Coronary artery (tissue), 2 donors: ENCODE data around the gene RAB20.
"Not testable (repeated sequence)": the region's sequence is repeated elsewhere in the genome, so short reads cannot be mapped to it uniquely, and the experiment has no call there.

Experiments
- DNase-seq: peaks from one replicate; pipeline ENCODE4 v3.0.0-alpha.2; 2017; ENCODE audit warnings: low spot score
- H3K27ac ChIP-seq, 2 donors: fragments of 200-600 bp; sonication (generic); one replicate each; pipeline ENCODE4 v1.5.1; 2016 to 2019
- H3K4me3 ChIP-seq: fragments of 200-600 bp; sonication (generic); 2 replicates; pipeline ENCODE4 v1.5.1; 2016; ENCODE audit warnings: mild to moderate bottlenecking, moderate library complexity
- TF ChIP-seq, protein P1 (sequence below): fragments of 200-600 bp; sonication (generic); IDR thresholded peaks from one replicate; pipeline ENCODE4 v1.5.1; 2019; ENCODE audit warnings: antibody characterized with exemption

The RAB20 gene

DNA sequence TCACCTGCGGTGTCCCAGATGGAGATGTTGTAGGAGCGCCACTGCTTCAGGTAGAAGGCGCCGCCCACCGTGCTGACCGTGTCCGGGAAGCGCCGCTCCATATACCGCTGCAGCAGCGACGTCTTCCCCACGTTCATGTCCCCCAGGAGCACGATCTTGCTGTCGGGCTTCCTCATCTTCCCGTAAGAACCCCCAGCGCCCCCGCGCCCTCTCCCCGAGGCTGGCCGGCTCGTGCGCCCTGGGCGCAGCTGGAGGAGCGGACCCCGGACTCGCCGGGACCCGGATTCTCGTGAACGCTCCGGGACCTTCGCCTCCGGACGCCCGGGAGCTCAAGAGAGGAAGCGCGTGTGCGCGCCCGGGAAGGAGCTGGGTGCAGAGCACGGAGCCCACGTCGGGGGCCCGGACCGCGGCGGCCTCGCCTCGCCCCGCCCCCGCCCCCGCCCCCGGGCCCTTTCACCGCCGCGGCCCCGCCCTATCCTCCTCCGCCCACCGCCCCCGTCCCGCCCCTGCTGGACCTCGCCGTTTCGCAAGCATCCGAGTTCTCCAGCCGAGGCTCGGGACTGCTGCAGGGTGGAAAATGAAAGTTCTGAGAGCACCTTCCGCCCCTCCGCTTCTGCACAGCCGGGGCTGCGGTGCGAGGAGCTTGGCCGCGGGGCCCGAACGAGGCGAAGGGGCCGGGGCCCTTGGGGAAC, at the start of gene RAB20:
Gene RAB20, minus strand, starts transcription at position 379 of the 692 bp plus-strand sequence. Its CDS starts 203 bp downstream, at position 176.
- TF ChIP-seq, protein P1, sequence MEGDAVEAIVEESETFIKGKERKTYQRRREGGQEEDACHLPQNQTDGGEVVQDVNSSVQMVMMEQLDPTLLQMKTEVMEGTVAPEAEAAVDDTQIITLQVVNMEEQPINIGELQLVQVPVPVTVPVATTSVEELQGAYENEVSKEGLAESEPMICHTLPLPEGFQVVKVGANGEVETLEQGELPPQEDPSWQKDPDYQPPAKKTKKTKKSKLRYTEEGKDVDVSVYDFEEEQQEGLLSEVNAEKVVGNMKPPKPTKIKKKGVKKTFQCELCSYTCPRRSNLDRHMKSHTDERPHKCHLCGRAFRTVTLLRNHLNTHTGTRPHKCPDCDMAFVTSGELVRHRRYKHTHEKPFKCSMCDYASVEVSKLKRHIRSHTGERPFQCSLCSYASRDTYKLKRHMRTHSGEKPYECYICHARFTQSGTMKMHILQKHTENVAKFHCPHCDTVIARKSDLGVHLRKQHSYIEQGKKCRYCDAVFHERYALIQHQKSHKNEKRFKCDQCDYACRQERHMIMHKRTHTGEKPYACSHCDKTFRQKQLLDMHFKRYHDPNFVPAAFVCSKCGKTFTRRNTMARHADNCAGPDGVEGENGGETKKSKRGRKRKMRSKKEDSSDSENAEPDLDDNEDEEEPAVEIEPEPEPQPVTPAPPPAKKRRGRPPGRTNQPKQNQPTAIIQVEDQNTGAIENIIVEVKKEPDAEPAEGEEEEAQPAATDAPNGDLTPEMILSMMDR, result no peak
- peak; percentile 93 for DNase-seq
- Histone ChIP-seq H3K4me3 (peak within 1 kb of the TSS; percentile 81), H3K27ac (peak within 1 kb of the TSS; percentile 97)

- H3K4me3 ChIP-seq, result no peak overlapping the region
- DNase-seq, result no peak
- TF ChIP-seq, protein P1, result no peak
- H3K27ac ChIP-seq, result no peak overlapping the region
These were observed 49.6 kb upstream of the RAB20 start for GRCh38 chr13:110610955-110611595.

GRCh38 chr13:110607675-110608224, 46.2 kb upstream of the RAB20 start:
- Histone ChIP-seq H3K27ac (no peak overlapping the region), H3K4me3 (no peak overlapping the region)
- TF ChIP-seq, protein P1, result no peak
- DNase-seq, result no peak

- H3K27ac ChIP-seq, DNase-seq, H3K4me3 ChIP-seq: not testable (repeated sequence)
These were observed 44.8 kb upstream of the RAB20 start for GRCh38 chr13:110606281-110606680.

DNA sequence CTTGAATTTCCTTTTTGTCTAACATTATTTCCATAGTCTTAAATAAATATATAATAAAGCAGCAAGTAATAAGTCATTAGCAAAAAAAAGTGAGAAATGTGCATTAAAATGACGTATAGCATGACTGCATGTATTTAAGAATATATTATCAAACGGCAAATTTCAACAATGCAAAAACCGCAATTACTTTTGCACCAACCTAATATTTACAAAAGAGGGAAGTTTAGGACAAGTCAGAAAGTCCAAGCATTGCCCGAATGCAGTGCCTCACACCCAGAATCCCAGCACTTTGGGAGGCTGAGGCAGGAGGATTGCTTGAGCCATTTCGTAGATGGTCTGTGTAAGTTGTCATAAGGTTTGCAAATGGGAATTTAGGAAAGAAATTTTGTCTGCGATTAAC, 43.6 kb upstream of the RAB20 start:
- DNase-seq, result no peak
- no peak overlapping the region for H3K4me3 ChIP-seq
- H3K27ac ChIP-seq, result no peak overlapping the region
- TF ChIP-seq, protein P1, result no peak

- Histone ChIP-seq H3K27ac (no peak overlapping the region), H3K4me3 (no peak overlapping the region)
- TF ChIP-seq, protein P1, result no peak
- no peak for DNase-seq
These were observed 39.5 kb upstream of the RAB20 start for GRCh38 chr13:110600980-110601379.

DNA sequence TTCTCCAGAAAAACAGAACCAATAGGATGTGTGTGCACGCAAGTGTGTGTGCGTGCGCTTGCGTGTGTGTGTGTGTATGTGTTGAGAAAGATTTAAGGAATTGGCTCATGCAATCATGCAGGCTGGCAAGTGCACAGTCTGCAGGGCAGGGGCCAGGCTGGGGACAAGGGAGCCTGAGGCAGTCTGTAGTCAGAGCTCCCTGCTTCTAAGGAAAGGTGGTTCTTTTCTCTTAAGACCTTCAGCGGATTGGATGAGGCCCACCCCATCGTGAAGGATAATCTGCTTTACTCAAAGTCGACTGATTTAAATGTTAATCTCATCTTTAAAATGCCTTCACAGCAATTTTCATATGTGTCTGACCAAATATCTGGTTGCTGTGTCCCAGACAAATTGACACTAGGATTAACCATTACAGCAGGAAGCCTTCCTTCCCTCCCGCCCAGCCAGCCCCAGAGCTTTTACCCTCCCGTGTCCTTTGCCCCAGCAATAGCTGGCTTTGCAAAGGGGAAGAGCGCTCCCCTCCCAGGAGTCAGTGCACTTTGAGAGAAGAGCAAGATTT, 38.8 kb upstream of the RAB20 start:
- H3K27ac ChIP-seq, result no peak overlapping the region
- no peak for DNase-seq
- TF ChIP-seq, protein P1, result no peak
- no peak overlapping the region for H3K4me3 ChIP-seq
